Measurements from ENCODE around the gene ZRANB1.

Gene ZRANB1

GRCh38 chr10:124993736-124994451 is 52.0 kb downstream of the ZRANB1 start:
- DNase-seq (ENCODE audit: low read depth, low spot score): no peak

GRCh38 chr10:124994573-124995473 is 52.9 kb downstream of the ZRANB1 start:
- no peak for DNase-seq (ENCODE audit: low read depth, low spot score)

GRCh38 chr10:124995605-124996004 is 53.7 kb downstream of the ZRANB1 start:
- no peak for DNase-seq (ENCODE audit: low read depth, low spot score)

GRCh38 chr10:124996127-124996853 is 54.4 kb downstream of the ZRANB1 start:
- DNase-seq (ENCODE audit: low read depth, low spot score): no peak

- DNase-seq (ENCODE audit: low read depth, low spot score): no peak
Measured at GRCh38 chr10:124996854-124997215, 54.9 kb downstream of the ZRANB1 start.

GRCh38 chr10:124997306-124997705 is 55.4 kb downstream of the ZRANB1 start:
- DNase-seq (ENCODE audit: low read depth, low spot score): no peak

GRCh38 chr10:124997771-124998623 is 56.1 kb downstream of the ZRANB1 start:
- DNase-seq (ENCODE audit: low read depth, low spot score): no peak

- DNase-seq (ENCODE audit: low read depth, low spot score): no peak
Measured at GRCh38 chr10:124998624-124999291, 56.8 kb downstream of the ZRANB1 start.

GRCh38 chr10:124999433-125000365 is 57.8 kb downstream of the ZRANB1 start:
- DNase-seq (ENCODE audit: low read depth, low spot score): no peak

GRCh38 chr10:125000366-125001312 is 58.7 kb downstream of the ZRANB1 start:
- DNase-seq (ENCODE audit: low read depth, low spot score): no peak

- DNase-seq (ENCODE audit: low read depth, low spot score): no peak
Measured at GRCh38 chr10:125001313-125002046, 59.6 kb downstream of the ZRANB1 start.

GRCh38 chr10:125002047-125002422 is 60.1 kb downstream of the ZRANB1 start:
- DNase-seq (ENCODE audit: low read depth, low spot score): no peak

- DNase-seq (ENCODE audit: low read depth, low spot score): no peak
Measured at GRCh38 chr10:125002423-125003145, 60.7 kb downstream of the ZRANB1 start.

- DNase-seq (ENCODE audit: low read depth, low spot score): no peak
Measured at GRCh38 chr10:125003146-125003900, 61.4 kb downstream of the ZRANB1 start.

- no peak for DNase-seq (ENCODE audit: low read depth, low spot score)
Measured at GRCh38 chr10:125003901-125004467, 62.1 kb downstream of the ZRANB1 start.

Data from activated naive CD8-positive, alpha-beta T cell treated with anti-CD3 and anti-CD28 coated beads, Interleukin-2, amount 50 U/mL, for 16 hours (primary cell).